Lower leg skin (tissue), 3 donors: ENCODE measurements around the gene FUCA1.

Source experiments
- POLR2A ChIP-seq, 2 donors: fragments of 450-650 bp; IDR thresholded peaks; one replicate each; pipeline ENCODE4 v1.6.1; 2016 to 2017; ENCODE audit warnings: antibody characterized with exemption in 2 of 2, mild to moderate bottlenecking in 1 of 2, moderate library complexity in 1 of 2
- TF ChIP-seq, protein P1 (sequence below), 3 donors: fragments of 450-650 bp; IDR thresholded peaks; one replicate each; pipeline ENCODE4 v1.5.1; 2016; ENCODE audit warnings: antibody characterized with exemption in 3 of 3, mild to moderate bottlenecking in 3 of 3, moderate library complexity in 2 of 3

- no peak for TF ChIP-seq POLR2A (IDR thresholded peaks at IDR 0.05)
- TF ChIP-seq, protein P1, sequence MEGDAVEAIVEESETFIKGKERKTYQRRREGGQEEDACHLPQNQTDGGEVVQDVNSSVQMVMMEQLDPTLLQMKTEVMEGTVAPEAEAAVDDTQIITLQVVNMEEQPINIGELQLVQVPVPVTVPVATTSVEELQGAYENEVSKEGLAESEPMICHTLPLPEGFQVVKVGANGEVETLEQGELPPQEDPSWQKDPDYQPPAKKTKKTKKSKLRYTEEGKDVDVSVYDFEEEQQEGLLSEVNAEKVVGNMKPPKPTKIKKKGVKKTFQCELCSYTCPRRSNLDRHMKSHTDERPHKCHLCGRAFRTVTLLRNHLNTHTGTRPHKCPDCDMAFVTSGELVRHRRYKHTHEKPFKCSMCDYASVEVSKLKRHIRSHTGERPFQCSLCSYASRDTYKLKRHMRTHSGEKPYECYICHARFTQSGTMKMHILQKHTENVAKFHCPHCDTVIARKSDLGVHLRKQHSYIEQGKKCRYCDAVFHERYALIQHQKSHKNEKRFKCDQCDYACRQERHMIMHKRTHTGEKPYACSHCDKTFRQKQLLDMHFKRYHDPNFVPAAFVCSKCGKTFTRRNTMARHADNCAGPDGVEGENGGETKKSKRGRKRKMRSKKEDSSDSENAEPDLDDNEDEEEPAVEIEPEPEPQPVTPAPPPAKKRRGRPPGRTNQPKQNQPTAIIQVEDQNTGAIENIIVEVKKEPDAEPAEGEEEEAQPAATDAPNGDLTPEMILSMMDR (IDR thresholded peaks at IDR 0.05) = no peak
Measured at GRCh38 chr1:23827717-23828116, 40.4 kb downstream of the FUCA1 start.
